Activated CD8-positive, alpha-beta memory T cell treated with anti-CD3 and anti-CD28 coated beads for 4 hours (primary cell): ENCODE results near the gene GRHL3.

Experiments used
- DNase-seq, 2 donors: peaks; one replicate each; pipeline ENCODE4 v3.0.0-alpha.2; 2020; ENCODE audit warnings: low read depth in 2 of 2

Gene GRHL3

GRCh38 chr1:24393892-24394291 lies 74.7 kb downstream of the GRHL3 start:
- DNase-seq = no peak

DNA sequence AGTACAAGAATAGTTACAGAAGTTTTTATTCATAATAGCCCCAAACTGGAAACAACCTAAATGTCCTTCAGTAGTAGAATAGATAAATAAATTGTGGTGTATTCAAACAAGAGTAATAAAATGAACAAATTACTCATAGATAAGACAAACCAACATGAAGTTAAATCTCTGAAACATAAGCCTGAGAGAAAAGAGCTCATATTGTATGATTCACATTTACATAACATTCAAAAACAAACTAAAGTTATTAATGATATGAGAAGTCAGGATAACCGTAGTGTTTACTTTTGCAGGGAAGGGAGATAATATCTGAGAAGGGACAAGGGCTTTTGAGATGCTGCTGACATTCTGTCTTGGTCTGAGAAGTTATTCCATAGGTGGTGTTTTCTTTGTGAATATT lies 80.9 kb downstream of the GRHL3 start:
- no peak for DNase-seq

DNA sequence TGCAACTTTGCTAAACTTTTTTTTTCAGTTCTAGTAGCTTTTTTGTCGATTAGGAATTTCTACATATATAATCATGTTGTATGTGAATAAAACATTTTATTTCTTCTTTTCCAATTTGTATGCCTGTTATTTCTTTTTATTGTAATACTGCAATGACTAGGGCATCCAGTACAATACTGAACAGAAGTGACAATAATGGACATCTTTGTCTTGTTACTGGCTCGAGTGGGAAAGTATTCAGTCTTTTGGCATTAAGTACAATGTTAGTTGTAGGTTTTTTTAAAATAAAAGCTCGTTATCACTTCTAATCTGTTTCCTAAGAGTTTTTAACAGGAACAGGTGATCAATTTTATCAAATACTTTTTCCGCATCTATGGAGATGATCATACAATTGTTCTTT lies 84.6 kb downstream of the GRHL3 start:
- DNase-seq = no peak
